ENCODE data around the gene PPFIA2. TPM values are rescaled to one million over a fixed set of nuclear protein-coding genes. Genes with fewer than 3 reads are reported as not detected.

The PPFIA2 gene
- total and polyA plus RNA-seq, 9 of the 15 experiments (the other 6 are each of a cell fraction or from before 2014, with no cell fraction given): not detected

DNA sequence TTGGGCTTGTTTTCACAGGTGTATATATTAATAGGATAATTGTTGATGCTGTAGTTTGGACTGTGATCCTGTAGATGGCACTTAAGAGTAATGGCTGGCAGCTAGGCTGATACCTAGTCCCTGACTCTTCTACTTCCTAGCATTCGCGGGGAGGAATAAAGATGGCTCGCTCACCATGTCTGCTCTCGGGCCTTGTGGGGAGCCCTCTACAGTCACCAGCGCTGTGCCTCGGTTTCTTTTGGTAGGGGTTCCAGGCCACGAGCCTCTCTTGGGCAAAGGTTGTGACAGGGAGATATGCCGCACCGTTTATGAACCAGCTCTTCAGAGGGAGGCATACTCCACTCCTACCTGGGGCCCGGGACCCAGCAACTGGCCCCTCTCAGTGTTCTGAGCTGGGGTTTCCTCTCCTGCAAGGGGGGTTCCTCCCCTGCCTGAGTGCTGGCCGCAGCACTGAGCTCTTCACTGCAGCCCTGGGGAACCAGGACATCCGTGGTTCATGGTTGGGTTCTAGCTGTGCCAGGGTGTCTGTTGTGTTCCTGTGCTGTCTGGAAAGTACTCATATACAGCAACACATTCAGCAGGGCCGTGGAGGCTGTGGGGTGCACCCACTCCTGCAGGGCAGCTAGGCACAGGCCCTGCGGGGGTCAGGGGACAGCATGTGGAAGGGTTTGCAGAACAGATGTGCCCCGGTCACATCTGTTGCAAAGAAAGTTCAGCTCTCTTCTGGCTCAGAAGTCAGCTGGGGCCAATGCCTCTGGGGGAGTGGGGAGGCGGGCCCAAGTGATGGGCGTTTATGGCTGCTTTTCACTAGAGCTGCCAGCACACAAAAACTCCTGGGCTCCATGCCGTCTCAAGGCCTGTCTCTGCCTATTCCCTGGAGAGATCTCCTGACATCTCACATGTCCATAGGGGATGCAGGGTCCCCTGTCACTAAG is 147.9 kb downstream of the PPFIA2 start:
- POLR2A ChIA-PET: no interaction called here
- Histone ChIP-seq H2AFZ (ENCODE audit: low read depth, low read length) (no peak overlapping the region), H3K4me2 (ENCODE audit: insufficient read depth, low read length) (no peak overlapping the region), H3K79me2 (ENCODE audit: control insufficient read depth, insufficient read depth, low read length) (no peaks in the 10 kb centered on the region), H4K20me1 (replicated peaks; ENCODE audit: control insufficient read depth, insufficient read depth, low read length) (no peaks in the 10 kb centered on the region), H3K27me3 (ENCODE audit: control insufficient read depth in 2 of 2, insufficient read depth in 2 of 2, low read length in 2 of 2) (no peaks in the 10 kb centered on the region), H3K27ac (ENCODE audit: extremely low read depth, low read depth, low read length) (no peak overlapping the region), H3K9me3 (replicated peaks; ENCODE audit: control insufficient read depth, insufficient read depth, low read depth, low read length) (no peaks in the 10 kb centered on the region), H3K4me1 (replicated peaks in 1 of 2; ENCODE audit: control insufficient read depth in 2 of 2, insufficient read depth in 2 of 2, low read length in 2 of 2) (no peaks in the 10 kb centered on the region), H3K4me3 (no peak overlapping the region), H3K9me1 (ENCODE audit: control insufficient read depth, insufficient read depth, low read length) (no peaks in the 10 kb centered on the region), H3K36me3 (ENCODE audit: control insufficient read depth, insufficient read depth, low read length) (no peaks in the 10 kb centered on the region), H3K9ac (ENCODE audit: insufficient read depth in 1 of 2, low read depth in 2 of 2, low read length in 2 of 2) (no peak overlapping the region)
- ATAC-seq (no peak), FAIRE-seq (no peak), DNase-seq (ENCODE audit: extremely low read depth in 1 of 4, low spot score in 3 of 4) (peak in 1 of 4 experiments; percentile 0)
- BruUV-seq (replicated peaks): no TSS peak
- in situ Hi-C loops (cut with MboI) (no loop called here), intact Hi-C loops (cut with micrococcal nuclease) (no loop called here)
- under 1% methylated on average over 18 of the region's 18 CpGs for WGBS (ENCODE audit: insufficient coverage, low coverage, missing lambda C conversion rate)
- TF ChIP-seq PPARD (CRISPR knock-in tag; IDR thresholded peaks at IDR 0.05): no peak
- TF ChIP-seq ZNF77 (CRISPR knock-in tag; IDR thresholded peaks at IDR 0.05): no peak
- TF ChIP-seq, protein P1, sequence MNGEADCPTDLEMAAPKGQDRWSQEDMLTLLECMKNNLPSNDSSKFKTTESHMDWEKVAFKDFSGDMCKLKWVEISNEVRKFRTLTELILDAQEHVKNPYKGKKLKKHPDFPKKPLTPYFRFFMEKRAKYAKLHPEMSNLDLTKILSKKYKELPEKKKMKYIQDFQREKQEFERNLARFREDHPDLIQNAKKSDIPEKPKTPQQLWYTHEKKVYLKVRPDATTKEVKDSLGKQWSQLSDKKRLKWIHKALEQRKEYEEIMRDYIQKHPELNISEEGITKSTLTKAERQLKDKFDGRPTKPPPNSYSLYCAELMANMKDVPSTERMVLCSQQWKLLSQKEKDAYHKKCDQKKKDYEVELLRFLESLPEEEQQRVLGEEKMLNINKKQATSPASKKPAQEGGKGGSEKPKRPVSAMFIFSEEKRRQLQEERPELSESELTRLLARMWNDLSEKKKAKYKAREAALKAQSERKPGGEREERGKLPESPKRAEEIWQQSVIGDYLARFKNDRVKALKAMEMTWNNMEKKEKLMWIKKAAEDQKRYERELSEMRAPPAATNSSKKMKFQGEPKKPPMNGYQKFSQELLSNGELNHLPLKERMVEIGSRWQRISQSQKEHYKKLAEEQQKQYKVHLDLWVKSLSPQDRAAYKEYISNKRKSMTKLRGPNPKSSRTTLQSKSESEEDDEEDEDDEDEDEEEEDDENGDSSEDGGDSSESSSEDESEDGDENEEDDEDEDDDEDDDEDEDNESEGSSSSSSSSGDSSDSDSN (IDR thresholded peaks at IDR 0.05; ENCODE audit: borderline replicate concordance in 1 of 2, low read depth in 2 of 2, low read length in 2 of 2): no peak
- no peak for TF ChIP-seq L3MBTL2 (IDR thresholded peaks at IDR 0.05)
- TF ChIP-seq DACH1 (IDR thresholded peaks at IDR 0.05; ENCODE audit: partially characterized antibody): no peak
- no peak for TF ChIP-seq FOXP1 (CRISPR knock-in tag; IDR thresholded peaks at IDR 0.05)
- TF ChIP-seq IFI16 (CRISPR knock-in tag; IDR thresholded peaks at IDR 0.05): no peak
- CTCF ChIA-PET (ENCODE audit: low intra/inter-chr PET ratio): no interaction called here
